Measurements from ENCODE around the gene VPS37C. TPM values are rescaled to one million over a fixed set of nuclear protein-coding genes. Genes with fewer than 3 reads are reported as not detected.

Gene VPS37C
- total RNA-seq, 1 donor from 2014 or later, result 14.3 TPM

DNA sequence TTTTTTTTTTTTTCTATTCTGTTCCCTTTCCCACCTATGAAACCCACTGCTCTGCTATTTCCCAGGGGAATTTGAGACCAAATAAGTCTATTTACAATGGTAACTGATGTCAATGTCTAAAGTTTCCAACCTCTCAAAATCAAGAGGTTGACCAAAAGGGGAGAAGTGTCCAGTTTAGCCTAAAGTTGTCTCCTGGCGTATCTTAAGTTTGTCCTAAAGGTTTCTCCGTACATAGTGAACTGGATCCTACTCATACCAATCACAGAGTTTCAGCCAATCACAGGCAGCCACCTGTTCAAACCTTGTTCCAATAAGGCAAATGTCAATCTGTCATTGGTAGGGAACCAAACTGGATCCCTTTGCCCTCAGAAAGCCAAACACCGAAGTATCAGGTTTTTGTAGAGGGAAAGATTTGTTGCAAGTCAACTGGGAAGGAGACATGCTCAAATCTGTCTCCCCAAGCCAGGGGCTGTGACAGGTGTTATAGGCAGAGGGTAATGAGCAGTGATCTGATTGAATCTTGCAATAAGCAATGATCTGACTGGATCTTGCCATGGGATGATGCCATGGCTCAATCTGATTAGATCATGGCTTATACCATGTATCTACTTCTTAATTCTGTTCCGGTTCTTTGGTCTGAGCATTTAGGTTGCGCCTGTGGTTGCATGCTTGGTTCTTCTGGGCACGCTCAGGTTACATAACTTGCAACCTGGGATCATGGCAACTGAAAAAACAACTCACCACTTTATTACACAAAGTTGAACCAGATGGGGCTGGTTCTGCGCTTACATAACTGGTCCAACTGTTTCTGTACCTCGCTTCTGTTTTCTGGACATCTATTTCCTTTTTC lies 1.1 kb upstream of the VPS37C start:
- ATAC-seq (ENCODE audit: poor library complexity) (no peak), DNase-seq (no peak)
- intact Hi-C loops (cut with DNase I), result no loop called here

DNA sequence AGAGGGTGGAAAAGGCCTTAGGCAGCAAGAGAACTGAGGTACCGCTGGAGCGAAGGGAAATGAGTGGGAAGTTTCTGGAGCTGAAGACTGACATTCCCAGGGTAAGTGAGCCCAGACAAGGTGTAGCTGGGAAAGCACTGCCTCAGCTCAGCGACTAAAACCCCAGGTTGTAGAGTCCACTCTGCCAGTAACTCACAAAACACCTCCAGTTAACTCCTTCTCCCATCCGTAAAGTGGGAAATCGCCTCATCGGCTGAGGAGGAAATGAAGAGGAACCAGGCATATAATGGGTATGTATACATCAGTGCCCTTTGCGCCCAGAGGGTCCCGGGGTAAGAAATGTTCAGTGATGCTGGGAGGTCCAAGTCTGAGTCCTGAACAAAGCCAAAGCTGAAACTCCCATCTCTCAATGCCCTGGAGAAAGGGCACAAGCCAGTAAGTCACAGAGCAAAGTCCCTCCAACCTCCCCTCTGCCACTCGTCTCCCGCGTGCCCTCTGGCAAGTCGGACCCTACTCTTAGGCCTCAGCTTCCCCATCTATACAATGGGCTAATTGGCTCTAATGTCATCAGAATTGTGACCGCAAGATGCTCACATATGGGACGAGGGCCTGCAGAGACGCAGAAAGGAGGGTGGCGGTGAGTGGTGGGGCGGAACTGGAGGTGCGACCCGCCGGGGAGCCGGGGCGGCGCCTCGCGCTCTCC lies 588 bp downstream of the VPS37C start:
- DNase-seq (no peak), ATAC-seq (ENCODE audit: poor library complexity) (no peak)
- intact Hi-C loops (cut with DNase I), result no loop called here

DNA sequence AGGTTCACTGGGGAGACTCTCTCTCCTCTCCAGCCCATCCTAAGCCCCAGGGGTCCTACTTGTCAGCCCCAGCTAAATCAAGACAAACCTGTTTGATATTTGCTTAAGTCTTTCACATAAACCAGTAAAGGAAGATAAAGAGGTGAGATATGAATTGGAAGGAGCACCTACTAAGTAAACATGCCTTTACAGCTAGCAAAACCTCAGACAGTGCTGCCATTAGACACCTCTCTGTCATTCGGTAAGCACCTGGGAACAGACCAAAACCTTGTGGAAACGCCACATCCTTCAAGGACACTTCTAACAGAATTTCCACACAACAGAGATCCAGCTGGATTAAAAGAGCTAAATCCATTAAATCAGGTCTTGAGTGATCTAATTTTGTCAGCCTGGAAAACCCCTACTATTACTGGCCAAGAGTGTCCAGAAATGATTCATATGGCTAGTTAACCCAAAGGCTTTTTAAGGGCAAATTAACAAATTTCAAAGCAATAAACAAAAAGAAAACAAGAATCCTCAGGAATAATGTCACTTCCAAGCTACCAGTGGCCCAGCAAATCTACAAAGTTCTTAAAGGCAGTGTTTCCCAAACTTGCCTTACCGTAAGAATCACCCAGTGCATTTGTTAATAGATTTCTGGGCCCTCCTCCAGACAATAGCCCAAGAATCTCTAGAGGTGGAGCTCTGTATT lies 2.4 kb downstream of the VPS37C start:
- ATAC-seq (ENCODE audit: poor library complexity), result no peak
- no peak for DNase-seq
- intact Hi-C loops (cut with DNase I), result no loop called here

GRCh38 chr11:61157743-61158142 lies 3.5 kb downstream of the VPS37C start:
- ATAC-seq (ENCODE audit: poor library complexity), result no peak
- no peak for DNase-seq
- intact Hi-C loops (cut with DNase I), result no loop called here

GRCh38 chr11:61155741-61156140 lies 5.5 kb downstream of the VPS37C start:
- DNase-seq (no peak), ATAC-seq (ENCODE audit: poor library complexity) (no peak)
- intact Hi-C loops (cut with DNase I), result no loop called here

- intact Hi-C loops (cut with DNase I), result no loop called here
- ATAC-seq (ENCODE audit: poor library complexity) (no peak), DNase-seq (no peak)
Observed at GRCh38 chr11:61155312-61155711, 5.9 kb downstream of the VPS37C start.

DNA sequence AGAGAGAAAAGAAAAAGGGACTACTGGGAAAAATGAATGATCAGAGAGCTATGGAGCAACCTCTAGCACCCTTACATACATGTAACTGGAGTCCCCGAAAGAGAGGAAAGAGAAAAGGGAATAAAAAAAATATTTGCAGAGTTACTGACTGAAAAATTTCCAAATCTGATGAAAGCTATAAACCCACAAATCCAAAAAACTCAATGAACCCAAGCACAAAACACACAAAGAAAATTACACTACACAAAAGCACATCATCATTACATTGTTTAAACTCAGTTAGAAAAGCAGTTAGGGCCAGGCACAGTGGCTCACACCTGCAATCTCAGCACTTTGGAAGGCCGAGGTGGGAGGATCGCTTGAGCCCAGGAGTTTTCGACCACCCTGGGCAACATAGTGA lies 6.7 kb downstream of the VPS37C start:
- no peak for ATAC-seq (ENCODE audit: poor library complexity)
- intact Hi-C loops (cut with DNase I), result no loop called here
- no peak for DNase-seq

- peak; percentile 40 for ATAC-seq (ENCODE audit: poor library complexity)
- intact Hi-C loops (cut with DNase I), result no loop called here
- DNase-seq, result no peak
Observed at GRCh38 chr11:61153593-61154095, 7.6 kb downstream of the VPS37C start.

DNA sequence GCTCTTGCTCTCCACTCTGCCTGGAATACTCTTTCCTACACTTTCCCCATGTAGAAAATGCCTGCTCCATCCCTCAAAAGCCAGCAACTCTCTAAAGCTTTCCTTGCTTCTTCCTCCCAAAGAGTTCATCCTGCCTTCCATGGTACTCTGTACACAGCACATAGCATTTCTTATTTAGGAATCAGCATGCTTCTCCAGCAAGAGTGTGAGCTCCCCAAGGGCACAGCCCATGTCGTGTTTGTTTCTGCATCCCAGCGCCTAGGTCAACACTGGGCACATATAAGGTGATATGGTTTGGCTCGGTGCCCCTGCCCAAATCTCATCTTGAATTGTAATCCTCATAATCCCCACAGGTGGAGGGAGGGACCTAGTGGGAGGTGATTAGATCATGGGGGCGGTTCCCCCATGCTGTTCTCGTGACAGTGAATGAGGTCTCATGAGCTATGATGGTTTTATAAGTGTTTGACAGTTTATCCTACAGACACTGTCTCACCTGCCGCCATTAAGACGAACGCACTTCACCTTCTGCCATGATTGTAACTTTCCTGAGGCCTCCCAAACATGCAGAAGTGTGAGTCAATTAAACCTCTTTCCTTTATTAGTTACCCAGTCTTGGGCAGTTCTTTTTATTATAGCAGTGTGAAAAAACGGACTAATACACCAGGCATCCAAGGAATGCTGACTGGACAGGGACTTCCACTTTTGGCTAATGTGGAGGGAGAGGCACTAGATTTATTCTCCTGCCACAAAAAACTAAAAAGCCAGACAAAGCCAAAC lies 8.2 kb downstream of the VPS37C start:
- DNase-seq, result no peak
- intact Hi-C loops (cut with DNase I), result no loop called here
- ATAC-seq (ENCODE audit: poor library complexity), result peak; percentile 47

DNA sequence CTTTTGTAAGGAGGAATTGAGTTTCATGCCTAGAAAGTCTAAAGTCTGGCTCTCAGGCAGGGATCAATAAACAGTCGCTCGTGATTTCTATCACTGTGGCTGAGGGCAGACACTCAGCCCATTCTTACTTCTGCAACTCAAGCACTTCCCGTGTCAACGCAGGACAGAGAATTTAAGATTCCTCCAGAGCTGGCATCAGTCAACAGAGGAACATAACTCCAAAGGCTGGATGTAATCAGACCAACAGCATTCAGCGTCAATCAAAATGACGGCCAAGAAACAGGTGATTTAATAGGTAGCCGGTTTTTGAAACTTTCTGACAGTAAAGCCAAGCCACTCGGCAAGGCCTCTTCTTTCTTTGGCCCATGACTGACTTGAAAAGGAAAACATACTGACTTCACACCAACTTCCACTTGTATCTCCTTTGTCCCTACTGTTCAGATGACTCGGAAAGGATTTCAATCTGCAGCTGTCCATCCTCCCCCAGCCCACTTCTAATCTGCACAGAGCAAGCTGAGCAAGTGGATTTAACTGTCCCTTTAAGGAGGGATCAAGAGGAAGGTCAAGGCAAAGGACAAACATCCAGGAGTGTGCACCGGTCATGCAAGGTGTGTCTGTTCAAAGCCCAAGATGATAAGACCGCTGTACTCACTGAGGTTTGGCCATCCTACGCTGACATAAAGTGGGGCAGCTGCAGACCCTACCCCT lies 9.5 kb downstream of the VPS37C start:
- DNase-seq (no peak), ATAC-seq (ENCODE audit: poor library complexity) (no peak)
- intact Hi-C loops (cut with DNase I), result no loop called here

DNA sequence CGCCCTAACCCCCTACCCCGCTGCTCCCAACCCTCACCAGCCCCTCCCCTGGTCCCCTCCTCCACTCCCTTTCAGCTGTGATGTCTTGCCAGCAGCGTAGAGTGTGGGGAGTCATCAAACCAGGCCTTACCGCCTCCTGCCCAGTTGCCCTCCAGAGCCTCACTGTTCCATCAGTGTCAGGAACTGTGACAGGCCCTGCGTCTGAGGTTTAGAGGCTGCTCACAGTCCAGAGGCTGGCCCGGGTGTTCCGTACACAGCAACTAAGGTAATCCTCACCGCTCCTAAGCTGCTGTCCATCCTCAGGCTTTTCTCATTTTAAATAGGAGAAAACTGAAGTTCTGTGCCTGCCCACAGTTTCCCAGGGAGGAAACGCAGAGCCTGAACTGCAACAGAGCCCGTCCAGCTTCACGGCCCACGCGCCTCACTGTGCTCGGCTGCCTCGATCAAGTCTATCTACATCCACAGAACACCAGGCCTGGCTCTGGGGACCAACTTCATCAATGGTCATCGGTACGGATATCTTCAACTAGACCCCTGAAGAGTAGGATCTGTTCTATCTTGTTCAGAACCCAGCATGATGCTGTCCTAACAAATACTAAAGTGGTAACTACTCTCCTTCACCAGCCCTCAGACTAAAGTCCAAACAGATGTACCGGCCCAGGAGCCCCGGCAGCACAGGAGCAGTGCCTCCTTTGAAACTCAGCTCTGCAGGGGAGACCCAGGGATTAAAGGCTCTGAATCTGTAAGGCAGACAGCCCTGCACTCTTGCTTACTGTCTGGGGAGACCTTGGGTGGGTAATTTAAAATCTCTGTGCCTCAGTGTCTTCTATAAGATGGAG lies 10.3 kb downstream of the VPS37C start:
- no peak for DNase-seq
- intact Hi-C loops (cut with DNase I), result no loop called here

DNA sequence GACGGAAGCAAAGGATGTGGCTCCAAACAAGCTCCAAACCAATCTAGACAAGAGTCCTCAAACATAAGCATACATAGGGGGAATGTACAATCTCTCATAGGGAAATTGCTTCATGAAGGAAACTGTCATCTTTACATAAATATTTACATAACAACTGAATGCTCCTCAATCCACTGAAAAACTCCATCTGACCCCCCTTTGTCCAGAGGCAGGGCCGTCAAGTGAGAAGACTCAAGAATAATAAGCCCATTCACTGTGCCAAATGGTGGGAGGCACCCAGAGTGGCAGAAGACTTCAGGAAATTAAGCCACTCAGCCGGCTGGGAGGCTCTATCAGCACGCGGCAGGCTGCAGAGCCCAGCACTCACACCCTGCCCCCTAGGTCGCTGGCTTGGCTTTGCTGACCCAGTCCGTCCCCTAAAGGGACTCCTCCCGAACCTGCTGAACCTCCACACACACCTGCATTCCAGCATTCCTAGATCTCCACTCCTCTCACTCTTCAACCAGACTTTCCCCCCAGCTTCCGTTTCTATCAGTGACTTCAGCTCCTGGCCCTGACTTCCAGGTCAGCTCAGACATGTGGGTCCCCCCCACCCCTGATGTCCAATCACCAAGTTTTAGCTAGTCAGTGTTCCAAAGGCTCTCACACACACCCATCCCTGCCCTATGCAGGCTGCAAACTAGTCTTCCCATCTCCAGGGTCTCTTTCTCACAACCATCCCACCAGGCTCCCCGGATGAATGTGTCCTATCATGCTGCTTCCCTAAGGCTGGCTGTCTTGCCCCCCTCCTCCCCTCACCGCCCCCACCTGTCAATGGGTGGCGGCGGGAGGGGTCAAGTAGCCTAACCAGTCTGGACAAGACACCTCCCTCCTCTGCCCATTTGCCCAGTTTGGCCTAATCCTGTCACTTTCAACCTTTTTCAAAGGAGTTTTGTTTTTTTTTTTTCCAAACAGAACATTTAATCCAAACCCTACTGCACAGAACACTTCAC lies 11.3 kb downstream of the VPS37C start:
- DNase-seq, result no peak
- no peak for ATAC-seq (ENCODE audit: poor library complexity)
- intact Hi-C loops (cut with DNase I), result no loop called here

More for the DNA sequence above, 10.3 kb downstream of the VPS37C start:
- no peak for ATAC-seq (ENCODE audit: poor library complexity)

GRCh38 chr11:61147791-61148620 lies 13.2 kb downstream of the VPS37C start:
- ATAC-seq (ENCODE audit: poor library complexity) (no peak), DNase-seq (no peak)
- intact Hi-C loops (cut with DNase I), result no loop called here

- no peak for ATAC-seq (ENCODE audit: poor library complexity)
- no peak for DNase-seq
- intact Hi-C loops (cut with DNase I), result no loop called here
Observed at GRCh38 chr11:61147271-61147670, 14.0 kb downstream of the VPS37C start.

GRCh38 chr11:61146416-61146815 lies 14.8 kb downstream of the VPS37C start:
- DNase-seq (no peak), ATAC-seq (ENCODE audit: poor library complexity) (peak; percentile 10)
- intact Hi-C loops (cut with DNase I), result no loop called here

All from Right ventricle myocardium superior (tissue), 1 donor.